Measurements from ENCODE around the gene HHAT.

Gene HHAT

DNA sequence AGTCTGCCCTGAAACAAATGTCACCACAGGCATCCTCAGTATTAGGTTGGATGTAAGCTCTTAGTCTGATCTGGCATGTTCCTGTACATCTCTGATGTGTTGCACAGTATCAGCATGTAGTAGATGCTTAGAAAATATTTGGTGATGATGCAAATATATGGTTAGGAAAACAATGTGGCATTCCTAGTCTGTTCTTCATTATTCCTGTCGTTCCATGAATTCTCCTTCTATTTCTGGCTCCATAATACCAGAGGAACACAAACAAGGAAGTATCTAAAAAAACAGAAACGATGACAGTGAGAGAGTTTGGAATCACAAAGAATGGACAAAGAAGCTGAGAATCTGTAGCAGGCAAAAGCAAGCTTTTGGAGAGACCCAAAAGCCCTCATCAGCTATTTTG, 236.6 kb downstream of the HHAT start:
- H3K4me3 ChIP-seq (ENCODE audit: low read length), result no peak overlapping the region
- TF ChIP-seq, protein P1, sequence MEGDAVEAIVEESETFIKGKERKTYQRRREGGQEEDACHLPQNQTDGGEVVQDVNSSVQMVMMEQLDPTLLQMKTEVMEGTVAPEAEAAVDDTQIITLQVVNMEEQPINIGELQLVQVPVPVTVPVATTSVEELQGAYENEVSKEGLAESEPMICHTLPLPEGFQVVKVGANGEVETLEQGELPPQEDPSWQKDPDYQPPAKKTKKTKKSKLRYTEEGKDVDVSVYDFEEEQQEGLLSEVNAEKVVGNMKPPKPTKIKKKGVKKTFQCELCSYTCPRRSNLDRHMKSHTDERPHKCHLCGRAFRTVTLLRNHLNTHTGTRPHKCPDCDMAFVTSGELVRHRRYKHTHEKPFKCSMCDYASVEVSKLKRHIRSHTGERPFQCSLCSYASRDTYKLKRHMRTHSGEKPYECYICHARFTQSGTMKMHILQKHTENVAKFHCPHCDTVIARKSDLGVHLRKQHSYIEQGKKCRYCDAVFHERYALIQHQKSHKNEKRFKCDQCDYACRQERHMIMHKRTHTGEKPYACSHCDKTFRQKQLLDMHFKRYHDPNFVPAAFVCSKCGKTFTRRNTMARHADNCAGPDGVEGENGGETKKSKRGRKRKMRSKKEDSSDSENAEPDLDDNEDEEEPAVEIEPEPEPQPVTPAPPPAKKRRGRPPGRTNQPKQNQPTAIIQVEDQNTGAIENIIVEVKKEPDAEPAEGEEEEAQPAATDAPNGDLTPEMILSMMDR (conservative IDR thresholded peaks at IDR 0.05; ENCODE audit: low read depth, low read length), result no peak
- DNase-seq (ENCODE audit: low read depth), result no peak

DNA sequence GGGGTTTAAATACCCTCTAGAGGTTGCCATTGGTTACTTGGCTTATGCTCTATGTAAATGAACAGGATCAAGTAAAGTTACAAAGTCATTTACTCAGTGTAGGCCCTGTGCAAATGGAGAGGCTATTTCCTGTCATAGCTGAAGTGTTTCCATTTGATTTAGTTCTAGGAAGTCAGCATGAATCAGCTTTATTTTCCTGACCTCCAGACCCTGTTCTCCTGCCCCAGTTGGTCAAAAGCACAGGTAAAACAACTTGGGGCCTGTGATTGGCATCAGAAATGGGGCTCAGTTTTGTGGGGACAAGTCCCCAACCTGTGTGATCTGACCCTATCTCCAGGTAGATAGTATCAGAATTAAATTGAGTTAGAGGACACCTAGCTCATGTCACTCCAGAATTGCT, 239.9 kb downstream of the HHAT start:
- H3K4me3 ChIP-seq (ENCODE audit: low read length), result no peak overlapping the region
- TF ChIP-seq, protein P1 (conservative IDR thresholded peaks at IDR 0.05; ENCODE audit: low read depth, low read length), result no peak
- DNase-seq (ENCODE audit: low read depth), result no peak

DNA sequence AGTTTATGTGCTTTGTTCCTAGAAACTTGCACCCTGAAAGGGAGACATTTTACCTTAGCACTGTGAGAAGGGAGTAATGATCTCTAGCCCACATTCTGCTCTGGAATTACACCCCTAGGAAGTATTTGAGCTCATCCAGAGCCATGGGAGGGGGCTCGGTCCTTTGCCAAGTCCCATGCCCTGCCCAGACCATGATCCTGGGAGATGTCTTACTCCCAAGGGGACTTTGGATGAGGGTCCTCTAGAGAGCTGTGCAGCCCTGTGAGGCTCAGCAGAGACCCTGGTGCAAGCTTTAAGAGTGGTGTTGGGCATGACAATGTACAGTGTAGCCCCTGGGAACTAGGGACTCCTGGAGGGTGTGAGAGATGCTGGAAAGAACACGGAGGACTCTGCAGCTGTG, 241.4 kb downstream of the HHAT start:
- TF ChIP-seq, protein P1 (conservative IDR thresholded peaks at IDR 0.05; ENCODE audit: low read depth, low read length), result no peak
- no peak overlapping the region for H3K4me3 ChIP-seq (ENCODE audit: low read length)
- DNase-seq (ENCODE audit: low read depth), result no peak

DNA sequence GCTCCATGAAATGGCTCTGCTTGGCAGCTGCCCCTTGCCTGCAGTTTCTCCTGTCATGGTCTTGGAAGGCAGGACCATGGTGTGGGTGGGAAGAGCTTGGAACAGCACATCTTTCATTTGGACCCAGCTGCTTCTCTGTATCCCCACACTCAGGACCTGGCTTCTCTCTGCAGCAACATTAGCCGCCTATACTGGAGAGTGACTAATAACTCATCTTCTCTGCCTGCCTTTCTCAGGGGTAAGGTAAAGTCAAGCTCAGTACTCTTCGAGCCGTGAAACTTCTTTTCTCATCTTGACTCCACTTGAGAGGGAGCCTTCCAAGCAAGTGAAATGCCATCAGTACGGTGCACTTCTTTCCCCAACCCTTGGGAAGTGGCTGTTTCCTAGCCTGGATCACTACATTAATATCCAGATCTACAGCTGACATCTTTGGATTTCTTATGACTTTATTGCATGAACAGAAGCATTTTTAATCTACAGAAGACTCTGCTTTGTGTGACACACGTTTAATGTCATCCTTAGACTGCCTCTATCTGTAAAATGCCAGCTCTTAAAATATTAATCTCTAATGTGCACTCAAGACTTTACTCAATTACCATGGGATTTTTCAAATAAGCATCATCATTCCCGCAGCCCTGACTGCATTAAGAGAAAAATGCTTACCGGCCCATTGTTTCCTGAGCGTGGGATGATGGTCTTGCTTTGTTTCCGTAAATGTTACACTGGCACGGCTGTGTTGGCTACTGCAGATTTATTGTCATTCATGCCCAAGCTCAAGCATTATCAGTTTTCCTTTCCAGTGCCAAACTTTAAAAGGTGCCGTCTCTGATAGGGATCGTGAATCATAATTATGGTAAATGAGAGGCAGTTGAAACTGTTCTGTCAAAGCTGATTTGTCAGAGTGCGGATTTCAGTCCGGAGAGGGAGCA, 242.9 kb downstream of the HHAT start:
- TF ChIP-seq, protein P1 (conservative IDR thresholded peaks at IDR 0.05; ENCODE audit: low read depth, low read length), result no peak

DNA sequence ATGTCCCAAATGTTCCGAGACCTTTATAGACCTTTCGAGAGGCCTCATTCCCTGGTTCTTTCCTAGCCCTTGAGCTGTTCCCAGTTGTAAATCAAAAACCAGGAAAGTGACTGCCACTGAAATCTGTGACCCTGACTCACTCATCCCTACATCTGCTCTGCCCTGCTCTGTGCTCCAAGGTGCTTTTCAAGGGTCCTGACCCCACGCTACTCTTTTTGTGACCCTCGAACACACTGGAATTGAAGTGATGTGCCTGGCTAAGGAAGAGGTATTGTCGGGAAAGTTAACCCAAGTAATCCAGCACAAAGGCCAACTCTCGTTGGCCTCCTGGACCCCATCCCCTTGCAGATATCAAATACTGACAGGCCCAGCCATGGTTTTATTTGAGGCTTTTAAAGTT, 244.4 kb downstream of the HHAT start:
- no peak overlapping the region for H3K4me3 ChIP-seq (ENCODE audit: low read length)
- DNase-seq (ENCODE audit: low read depth), result no peak
- TF ChIP-seq, protein P1 (conservative IDR thresholded peaks at IDR 0.05; ENCODE audit: low read depth, low read length), result no peak

More for the DNA sequence above, 242.9 kb downstream of the HHAT start:
- no peak for DNase-seq (ENCODE audit: low read depth)
- H3K4me3 ChIP-seq (ENCODE audit: low read length), result no peak overlapping the region

DNA sequence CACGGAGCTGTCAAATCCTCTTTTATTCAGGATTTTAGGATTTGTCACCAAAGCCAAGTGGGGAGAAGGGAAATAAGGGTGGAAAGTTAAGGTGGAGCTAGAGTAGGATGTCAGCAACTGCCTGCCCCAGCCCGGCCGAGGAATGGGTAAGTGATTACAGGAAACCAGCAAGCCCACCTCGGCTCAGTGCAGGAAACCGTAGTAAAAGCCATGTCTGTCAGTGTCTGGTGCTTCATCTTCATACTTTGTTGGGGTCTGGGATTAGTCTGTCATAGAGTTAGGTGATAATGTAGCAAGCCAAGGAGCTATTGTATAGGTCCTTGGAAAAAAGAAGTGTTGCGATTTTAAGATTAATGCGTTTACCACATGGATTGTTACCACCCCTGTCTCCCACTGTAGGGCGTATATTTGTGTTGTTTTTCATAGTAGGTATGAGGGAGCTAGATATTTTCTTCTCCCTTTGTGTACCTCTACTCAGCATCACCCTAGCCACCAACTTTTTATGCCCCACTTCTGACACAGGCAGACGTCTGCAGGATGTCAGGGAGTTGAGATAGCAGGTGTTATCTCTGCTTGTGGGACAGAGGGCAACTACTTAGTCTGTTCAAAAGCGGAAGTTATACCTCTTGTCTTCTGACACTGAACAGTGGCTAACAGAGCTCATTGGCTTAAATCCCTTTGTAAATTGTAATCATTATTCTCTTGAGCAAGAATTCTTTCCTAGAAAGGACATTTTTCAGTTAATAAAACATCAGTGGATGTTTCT, 253.7 kb downstream of the HHAT start:
- TF ChIP-seq, protein P1 (conservative IDR thresholded peaks at IDR 0.05; ENCODE audit: low read depth, low read length), result no peak
- DNase-seq (ENCODE audit: low read depth), result no peak
- H3K4me3 ChIP-seq (ENCODE audit: low read length), result no peak overlapping the region

Measured in retinal pigment epithelial cell (primary cell).